H9 (cell line): ENCODE results near the gene AK5. TPM values are rescaled to one million over a fixed set of nuclear protein-coding genes. Genes with fewer than 3 reads are reported as not detected.

Source experiments
- DNase-seq: peaks from one replicate; pipeline ENCODE4 v3.0.0-alpha.2; 2017
- H2AFZ ChIP-seq: one replicate; pipeline ENCODE4 v1.6.1; 2013; ENCODE audit warnings: mild to moderate bottlenecking, low read length, control low read depth, moderate library complexity
- H2AK5ac ChIP-seq: 2 replicates; pipeline ENCODE4 v1.6.1; 2013; ENCODE audit warnings: low read length, control low read depth, mixed read lengths; ENCODE audit not compliant: insufficient read length
- H2BK120ac ChIP-seq: one replicate; pipeline ENCODE4 v1.6.1; 2013; ENCODE audit warnings: low read depth, mild to moderate bottlenecking, low read length, control low read depth, inconsistent platforms; ENCODE audit not compliant: poor library complexity, severe bottlenecking
- H2BK12ac ChIP-seq: 2 replicates; pipeline ENCODE4 v1.6.1; 2013; ENCODE audit warnings: low read length, control low read depth, mixed read lengths, low read depth; ENCODE audit not compliant: insufficient read length
- H2BK15ac ChIP-seq: 2 replicates; pipeline ENCODE4 v1.6.1; 2013; ENCODE audit warnings: low read depth, low read length, control low read depth
- H2BK20ac ChIP-seq: one replicate; pipeline ENCODE4 v1.6.1; 2013; ENCODE audit warnings: low read depth, mild to moderate bottlenecking, low read length, control low read depth, inconsistent platforms; ENCODE audit not compliant: poor library complexity, severe bottlenecking
- H2BK5ac ChIP-seq: 2 replicates; pipeline ENCODE4 v1.6.1; 2013; ENCODE audit warnings: low read length, control low read depth, mixed read lengths; ENCODE audit not compliant: insufficient read length
- H3K14ac ChIP-seq: 2 replicates; pipeline ENCODE4 v1.6.1; 2013; ENCODE audit warnings: low read length, control low read depth; ENCODE audit not compliant: insufficient read depth
- H3K18ac ChIP-seq: 2 replicates; pipeline ENCODE4 v1.6.1; 2013; ENCODE audit warnings: low read depth, mild to moderate bottlenecking, mixed read lengths, low read length, control low read depth; ENCODE audit not compliant: insufficient read length
- H3K23ac ChIP-seq: 2 replicates; pipeline ENCODE4 v1.6.1; 2013; ENCODE audit warnings: low read length, control low read depth, mixed read lengths, low read depth; ENCODE audit not compliant: insufficient read length
- H3K23me2 ChIP-seq: 2 replicates; pipeline ENCODE4 v1.6.1; 2013; ENCODE audit warnings: low read depth, mild to moderate bottlenecking, mixed read lengths, low read length, control low read depth; ENCODE audit not compliant: insufficient read length, poor library complexity, severe bottlenecking
- H3K27ac ChIP-seq: 2 replicates; pipeline ENCODE4 v1.5.1; 2013; ENCODE audit warnings: low read length, control low read depth, mixed read lengths, low read depth; ENCODE audit not compliant: insufficient read length
- H3K27me3 ChIP-seq: 2 replicates; pipeline ENCODE4 v1.6.1; 2013; ENCODE audit warnings: low read length, control low read depth, inconsistent platforms; ENCODE audit not compliant: insufficient read depth
- H3K4ac ChIP-seq: 2 replicates; pipeline ENCODE4 v1.6.1; 2013; ENCODE audit warnings: low read depth, mild to moderate bottlenecking, control low read depth, inconsistent platforms, low read length, moderate library complexity
- H3K4me1 ChIP-seq: 2 replicates; pipeline ENCODE4 v1.6.1; 2013; ENCODE audit warnings: low read length, control low read depth, inconsistent platforms; ENCODE audit not compliant: insufficient read depth
- H3K4me2 ChIP-seq: 2 replicates; pipeline ENCODE4 v1.6.1; 2013; ENCODE audit warnings: low read length, control low read depth, mixed read lengths; ENCODE audit not compliant: insufficient read length, insufficient read depth
- H3K56ac ChIP-seq: 2 replicates; pipeline ENCODE4 v1.6.1; 2013; ENCODE audit warnings: low read depth, mild to moderate bottlenecking, mixed read lengths, low read length, control low read depth; ENCODE audit not compliant: insufficient read length
- H3K79me1 ChIP-seq: 2 replicates; pipeline ENCODE4 v1.6.1; 2013; ENCODE audit warnings: low read depth, mild to moderate bottlenecking, moderate library complexity, low read length, control low read depth, inconsistent platforms; ENCODE audit not compliant: insufficient read depth, poor library complexity, severe bottlenecking
- H3K79me2 ChIP-seq: 2 replicates; pipeline ENCODE4 v1.6.1; 2013; ENCODE audit warnings: low read length, control low read depth, inconsistent platforms; ENCODE audit not compliant: insufficient read depth
- H3K9ac ChIP-seq: 2 replicates; pipeline ENCODE4 v1.6.1; 2013; ENCODE audit warnings: low read length, control low read depth, mixed read lengths; ENCODE audit not compliant: insufficient read length; ENCODE audit errors: extremely low read depth
- H3K9me3 ChIP-seq: one replicate; pipeline ENCODE4 v1.6.1; 2013; ENCODE audit warnings: low read depth, low read length, inconsistent platforms; ENCODE audit not compliant: control insufficient read depth
- H3T11ph ChIP-seq: one replicate; pipeline ENCODE4 v1.6.1; 2013; ENCODE audit warnings: mild to moderate bottlenecking, low read length, control low read depth, inconsistent platforms
- H4K20me1 ChIP-seq: one replicate; pipeline ENCODE4 v1.6.1; 2013; ENCODE audit not compliant: control insufficient read depth, insufficient read length, insufficient read depth
- H4K5ac ChIP-seq: 2 replicates; pipeline ENCODE4 v1.6.1; 2013; ENCODE audit warnings: low read depth, mild to moderate bottlenecking, mixed read lengths, low read length, control low read depth; ENCODE audit not compliant: insufficient read length
- H4K8ac ChIP-seq: replicated peaks from 2 replicates; pipeline ENCODE4 v1.6.1; 2013; ENCODE audit warnings: low read length, control low read depth, mixed read lengths, low read depth; ENCODE audit not compliant: insufficient read length
- H4K91ac ChIP-seq: 2 replicates; pipeline ENCODE4 v1.6.1; 2013; ENCODE audit warnings: low read depth, mild to moderate bottlenecking, moderate library complexity, mixed read lengths, low read length, control low read depth; ENCODE audit not compliant: insufficient read length
- H3K27ac Mint-ChIP-seq, 3 experiments: 2 replicates in 2 of 3; 3 replicates in 1 of 3; pipeline ENCODE4 v1.8.0; 2020 to 2021; ENCODE audit warnings: mixed read lengths in 3 of 3, mild to moderate bottlenecking in 1 of 3, moderate library complexity in 1 of 3
- H3K27me3 Mint-ChIP-seq: 2 replicates; pipeline ENCODE4 v1.8.0; 2021; ENCODE audit warnings: low read depth, mild to moderate bottlenecking, moderate library complexity, mixed read lengths
- H3K36me3 Mint-ChIP-seq, 3 experiments: 2 replicates in 2 of 3; 3 replicates in 1 of 3; pipeline ENCODE4 v1.8.0; 2020 to 2021; ENCODE audit warnings: low read depth in 3 of 3, mixed read lengths in 3 of 3; ENCODE audit not compliant: insufficient read depth in 1 of 3
- H3K4me1 Mint-ChIP-seq, 2 experiments: 2 replicates each; pipeline ENCODE4 v1.8.0; 2020; ENCODE audit warnings: mixed read lengths in 2 of 2
- H3K4me3 Mint-ChIP-seq, 2 experiments: 2 replicates in 1 of 2; 3 replicates in 1 of 2; pipeline ENCODE4 v1.8.0; 2020 to 2021; ENCODE audit warnings: mild to moderate bottlenecking in 2 of 2, mixed read lengths in 2 of 2, moderate library complexity in 1 of 2
- H3K9me3 Mint-ChIP-seq, 2 experiments: 2 replicates in 1 of 2; 3 replicates in 1 of 2; pipeline ENCODE4 v1.8.0; 2020; ENCODE audit warnings: mild to moderate bottlenecking in 2 of 2, mixed read lengths in 2 of 2, moderate library complexity in 1 of 2
- WGBS: extraction: QIAGEN DNeasy Blood & Tissue Kit; methylation state at CpG from one replicate; pipeline ENCODE4 v1.1.7; 2013; ENCODE audit warnings: missing lambda C conversion rate, low lambda C conversion rate, mixed read lengths; ENCODE audit not compliant: insufficient read length; ENCODE audit errors: extremely low coverage; 5-methylcytosine and 5-hydroxymethylcytosine counted together
- total RNA-seq: library from RNA; stranded (reverse); gene quantifications from 2 replicates; pipeline ENCODE4 v1.2.1, GENCODE V29; 2021
- TF ChIP-seq, protein P1 (sequence below): fragments of 200-600 bp; sonication (generic); conservative IDR thresholded peaks from 3 replicates; pipeline ENCODE4 v1.8.0; 2021; ENCODE audit warnings: antibody characterized with exemption, mild to moderate bottlenecking

AK5 gene
- total RNA-seq, 1 experiment from 2014 or later: 2.5 TPM

DNA sequence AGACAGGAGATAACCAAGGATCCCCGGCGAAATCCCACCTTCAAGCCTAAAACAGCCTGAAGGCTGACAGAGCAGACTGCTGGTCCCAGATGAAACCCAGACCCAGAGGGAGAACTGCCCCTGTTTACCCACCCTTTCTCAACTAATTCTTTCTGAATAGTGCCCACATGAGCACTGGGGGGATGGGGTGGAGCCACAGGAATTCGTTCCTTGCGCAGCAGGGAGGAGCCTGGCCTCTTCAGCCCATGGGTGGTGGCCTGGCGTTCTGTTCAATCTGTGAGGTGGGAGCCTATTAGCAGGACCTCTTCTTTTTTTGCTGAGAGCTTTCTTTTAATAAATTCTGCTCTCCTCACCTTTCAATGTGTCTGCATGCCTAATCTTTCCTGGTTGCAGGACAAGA is 6.6 kb upstream of the AK5 start:
- DNase-seq: no peak
- H3K79me2 ChIP-seq: no peaks in the 10 kb centered on the region
- no peak overlapping the region for H3K4ac ChIP-seq
- peaks cover 3% of the 10 kb centered on the region; the same call in 1 of the 2 replicates for H3K27me3 ChIP-seq
- no peaks in the 10 kb centered on the region for H3K79me1 ChIP-seq
- H3K4me2 ChIP-seq: no peak overlapping the region
- no peak overlapping the region for H3T11ph ChIP-seq
- H3K23me2 ChIP-seq: no peaks in the 10 kb centered on the region
- no peak overlapping the region for H2BK15ac ChIP-seq
- Mint-ChIP-seq H3K9me3 (no peaks in the 10 kb centered on the region), H3K4me3 (no peak overlapping the region), H3K27me3 (peaks cover 31% of the 10 kb centered on the region), H3K36me3 (no peaks in the 10 kb centered on the region), H3K4me1 (peaks cover 0 to 2% of the 10 kb centered on the region in 2 experiments; a peak in 2 of 4 replicates), H3K27ac (no peak overlapping the region)
- no peak overlapping the region for H3K18ac ChIP-seq
- no peak overlapping the region for H2BK12ac ChIP-seq
- H2BK20ac ChIP-seq: no peak overlapping the region
- no peak overlapping the region for H4K8ac ChIP-seq
- no peak overlapping the region for H2BK5ac ChIP-seq
- H4K5ac ChIP-seq: no peak overlapping the region
- no peak overlapping the region for H2AK5ac ChIP-seq
- no peak overlapping the region for H3K23ac ChIP-seq
- H2AFZ ChIP-seq: peak overlapping the region; percentile 32
- no peaks in the 10 kb centered on the region for H3K4me1 ChIP-seq
- no peaks in the 10 kb centered on the region for H3K9me3 ChIP-seq
- H3K9ac ChIP-seq: no peak overlapping the region
- no peak overlapping the region for H3K27ac ChIP-seq
- H3K14ac ChIP-seq: no peak overlapping the region
- no peaks in the 10 kb centered on the region for H4K20me1 ChIP-seq
- WGBS: no CpG with 5 or more reads among the region's 5 CpGs
- TF ChIP-seq, protein P1, sequence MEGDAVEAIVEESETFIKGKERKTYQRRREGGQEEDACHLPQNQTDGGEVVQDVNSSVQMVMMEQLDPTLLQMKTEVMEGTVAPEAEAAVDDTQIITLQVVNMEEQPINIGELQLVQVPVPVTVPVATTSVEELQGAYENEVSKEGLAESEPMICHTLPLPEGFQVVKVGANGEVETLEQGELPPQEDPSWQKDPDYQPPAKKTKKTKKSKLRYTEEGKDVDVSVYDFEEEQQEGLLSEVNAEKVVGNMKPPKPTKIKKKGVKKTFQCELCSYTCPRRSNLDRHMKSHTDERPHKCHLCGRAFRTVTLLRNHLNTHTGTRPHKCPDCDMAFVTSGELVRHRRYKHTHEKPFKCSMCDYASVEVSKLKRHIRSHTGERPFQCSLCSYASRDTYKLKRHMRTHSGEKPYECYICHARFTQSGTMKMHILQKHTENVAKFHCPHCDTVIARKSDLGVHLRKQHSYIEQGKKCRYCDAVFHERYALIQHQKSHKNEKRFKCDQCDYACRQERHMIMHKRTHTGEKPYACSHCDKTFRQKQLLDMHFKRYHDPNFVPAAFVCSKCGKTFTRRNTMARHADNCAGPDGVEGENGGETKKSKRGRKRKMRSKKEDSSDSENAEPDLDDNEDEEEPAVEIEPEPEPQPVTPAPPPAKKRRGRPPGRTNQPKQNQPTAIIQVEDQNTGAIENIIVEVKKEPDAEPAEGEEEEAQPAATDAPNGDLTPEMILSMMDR: no peak
- H2BK120ac ChIP-seq: no peak overlapping the region
- H4K91ac ChIP-seq: no peak overlapping the region
- no peak overlapping the region for H3K56ac ChIP-seq
